ENCODE measurements around the gene PLLP. TPM values are rescaled to one million over a fixed set of nuclear protein-coding genes. Genes with fewer than 3 reads are reported as not detected.

The PLLP gene
- total RNA-seq, 1 donor from 2014 or later, result not detected

DNA sequence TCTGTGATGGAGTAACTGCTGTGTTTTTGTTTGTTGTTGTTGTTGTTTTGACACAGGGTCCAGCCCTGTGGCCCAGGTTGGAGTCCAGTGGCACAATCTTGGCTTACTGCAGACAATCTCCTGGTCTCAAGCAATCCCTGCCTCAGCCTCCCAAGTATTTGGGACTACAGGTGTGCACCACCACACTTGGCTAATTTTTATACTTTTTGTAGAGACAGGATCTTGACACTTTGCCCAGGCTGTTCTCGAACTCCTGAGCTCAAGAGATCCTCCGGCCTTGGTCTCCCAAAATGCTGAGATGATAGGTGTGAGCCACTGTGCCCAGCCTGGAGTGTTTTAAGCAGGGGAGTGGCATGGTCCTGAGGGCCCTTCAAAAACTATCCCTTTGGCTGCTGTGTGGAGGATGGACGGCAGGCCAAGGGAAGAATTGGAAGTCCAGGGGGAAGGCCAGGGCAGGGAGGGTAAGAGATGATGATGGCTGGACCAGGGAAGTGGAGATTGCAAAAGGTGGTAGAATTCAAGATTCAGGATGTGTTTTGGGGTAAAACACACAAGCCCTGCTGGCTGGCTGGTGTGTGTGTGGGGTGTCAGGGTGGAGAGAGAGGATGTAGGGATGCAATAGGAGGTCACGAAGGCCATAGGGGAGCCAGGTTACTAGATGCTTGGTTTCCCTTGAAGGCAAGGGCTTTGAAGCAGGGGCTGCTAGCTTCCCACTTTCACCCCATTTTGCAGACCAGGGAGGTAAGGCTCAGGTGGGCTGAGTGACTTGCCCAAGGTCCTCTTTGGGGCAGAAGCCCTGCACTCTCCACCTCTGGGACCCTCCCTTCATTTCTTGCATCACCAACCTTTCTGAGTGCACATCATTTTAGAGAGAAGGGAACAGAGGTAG lies 18.8 kb upstream of the PLLP start:
- TF ChIP-seq, protein P1, sequence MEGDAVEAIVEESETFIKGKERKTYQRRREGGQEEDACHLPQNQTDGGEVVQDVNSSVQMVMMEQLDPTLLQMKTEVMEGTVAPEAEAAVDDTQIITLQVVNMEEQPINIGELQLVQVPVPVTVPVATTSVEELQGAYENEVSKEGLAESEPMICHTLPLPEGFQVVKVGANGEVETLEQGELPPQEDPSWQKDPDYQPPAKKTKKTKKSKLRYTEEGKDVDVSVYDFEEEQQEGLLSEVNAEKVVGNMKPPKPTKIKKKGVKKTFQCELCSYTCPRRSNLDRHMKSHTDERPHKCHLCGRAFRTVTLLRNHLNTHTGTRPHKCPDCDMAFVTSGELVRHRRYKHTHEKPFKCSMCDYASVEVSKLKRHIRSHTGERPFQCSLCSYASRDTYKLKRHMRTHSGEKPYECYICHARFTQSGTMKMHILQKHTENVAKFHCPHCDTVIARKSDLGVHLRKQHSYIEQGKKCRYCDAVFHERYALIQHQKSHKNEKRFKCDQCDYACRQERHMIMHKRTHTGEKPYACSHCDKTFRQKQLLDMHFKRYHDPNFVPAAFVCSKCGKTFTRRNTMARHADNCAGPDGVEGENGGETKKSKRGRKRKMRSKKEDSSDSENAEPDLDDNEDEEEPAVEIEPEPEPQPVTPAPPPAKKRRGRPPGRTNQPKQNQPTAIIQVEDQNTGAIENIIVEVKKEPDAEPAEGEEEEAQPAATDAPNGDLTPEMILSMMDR (IDR thresholded peaks at IDR 0.05; ENCODE audit: partially characterized antibody, unreplicated experiment), result no peak
- Mint-ChIP-seq H3K27ac (ENCODE audit: unreplicated experiment) (no peak overlapping the region), H3K27me3 (ENCODE audit: unreplicated experiment) (peaks cover 3% of the 10 kb centered on the region), H3K4me3 (ENCODE audit: unreplicated experiment) (no peak overlapping the region), H3K36me3 (ENCODE audit: unreplicated experiment) (no peaks in the 10 kb centered on the region), H3K4me1 (ENCODE audit: low read depth, unreplicated experiment) (peaks cover 1% of the 10 kb centered on the region), H3K9me3 (ENCODE audit: unreplicated experiment) (peaks cover 8% of the 10 kb centered on the region)
- DNase-seq, result no peak

- peaks cover 9% of the 10 kb centered on the region for H3K9me3 Mint-ChIP-seq (ENCODE audit: unreplicated experiment)
- no peak overlapping the region for H3K4me3 Mint-ChIP-seq (ENCODE audit: unreplicated experiment)
- no peak overlapping the region for H3K27ac Mint-ChIP-seq (ENCODE audit: unreplicated experiment)
- no peaks in the 10 kb centered on the region for H3K36me3 Mint-ChIP-seq (ENCODE audit: unreplicated experiment)
- TF ChIP-seq, protein P1 (IDR thresholded peaks at IDR 0.05; ENCODE audit: partially characterized antibody, unreplicated experiment), result no peak
- no peak for DNase-seq
- peaks cover 1% of the 10 kb centered on the region for H3K4me1 Mint-ChIP-seq (ENCODE audit: low read depth, unreplicated experiment)
- peaks cover 3% of the 10 kb centered on the region for H3K27me3 Mint-ChIP-seq (ENCODE audit: unreplicated experiment)
These were observed 16.8 kb upstream of the PLLP start for GRCh38 chr16:57301126-57301817.

DNA sequence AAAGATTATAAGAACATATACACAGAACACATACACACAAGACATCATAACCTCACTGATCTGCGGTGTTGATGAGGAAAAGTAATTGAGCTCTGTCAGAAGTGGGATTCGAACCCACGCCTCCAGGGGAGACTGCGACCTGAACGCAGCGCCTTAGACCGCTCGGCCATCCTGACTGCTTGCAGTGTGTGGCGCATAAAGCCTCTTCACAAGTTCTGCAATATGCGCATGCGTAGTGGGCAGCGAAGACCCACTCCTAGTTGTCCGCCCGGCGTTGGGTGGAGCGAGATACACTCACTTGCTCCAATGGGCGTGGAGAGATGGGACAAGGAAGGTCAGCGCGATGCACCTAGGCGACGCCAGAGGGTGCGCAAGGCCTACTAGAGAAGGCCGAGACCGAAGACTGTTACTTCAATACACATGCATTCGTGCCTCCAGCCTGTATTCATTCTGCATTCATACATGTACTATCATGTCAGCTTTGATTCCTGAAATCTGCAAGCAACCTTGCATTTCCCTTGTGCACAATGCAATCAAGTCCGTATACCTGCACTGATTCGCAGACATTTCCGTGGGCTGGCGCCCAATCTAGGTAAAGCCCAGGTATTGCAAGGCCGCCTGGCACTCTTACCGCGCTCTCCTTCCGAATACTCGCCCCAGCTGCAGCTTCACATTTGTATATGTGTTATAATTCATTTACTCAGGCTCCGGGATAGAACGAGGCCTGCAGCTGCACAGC lies 16.1 kb upstream of the PLLP start:
- Mint-ChIP-seq H3K27ac (ENCODE audit: unreplicated experiment) (no peak overlapping the region), H3K9me3 (ENCODE audit: unreplicated experiment) (peaks cover 9% of the 10 kb centered on the region), H3K4me3 (ENCODE audit: unreplicated experiment) (no peak overlapping the region), H3K4me1 (ENCODE audit: low read depth, unreplicated experiment) (peaks cover 1% of the 10 kb centered on the region), H3K27me3 (ENCODE audit: unreplicated experiment) (peaks cover 3% of the 10 kb centered on the region), H3K36me3 (ENCODE audit: unreplicated experiment) (no peaks in the 10 kb centered on the region)
- TF ChIP-seq, protein P1 (IDR thresholded peaks at IDR 0.05; ENCODE audit: partially characterized antibody, unreplicated experiment), result peak; percentile 72
- DNase-seq, result peak; percentile 96

GRCh38 chr16:57299719-57300386 lies 15.4 kb upstream of the PLLP start:
- H3K36me3 Mint-ChIP-seq (ENCODE audit: unreplicated experiment), result no peaks in the 10 kb centered on the region
- H3K9me3 Mint-ChIP-seq (ENCODE audit: unreplicated experiment), result peaks cover 9% of the 10 kb centered on the region
- H3K4me1 Mint-ChIP-seq (ENCODE audit: low read depth, unreplicated experiment), result peaks cover 1% of the 10 kb centered on the region
- H3K27me3 Mint-ChIP-seq (ENCODE audit: unreplicated experiment), result peaks cover 3% of the 10 kb centered on the region
- peak; percentile 81 for DNase-seq
- TF ChIP-seq, protein P1 (IDR thresholded peaks at IDR 0.05; ENCODE audit: partially characterized antibody, unreplicated experiment), result peak; percentile 32
- H3K27ac Mint-ChIP-seq (ENCODE audit: unreplicated experiment), result no peak overlapping the region
- no peak overlapping the region for H3K4me3 Mint-ChIP-seq (ENCODE audit: unreplicated experiment)
